ENCODE data around the gene TTC4.

DNA sequence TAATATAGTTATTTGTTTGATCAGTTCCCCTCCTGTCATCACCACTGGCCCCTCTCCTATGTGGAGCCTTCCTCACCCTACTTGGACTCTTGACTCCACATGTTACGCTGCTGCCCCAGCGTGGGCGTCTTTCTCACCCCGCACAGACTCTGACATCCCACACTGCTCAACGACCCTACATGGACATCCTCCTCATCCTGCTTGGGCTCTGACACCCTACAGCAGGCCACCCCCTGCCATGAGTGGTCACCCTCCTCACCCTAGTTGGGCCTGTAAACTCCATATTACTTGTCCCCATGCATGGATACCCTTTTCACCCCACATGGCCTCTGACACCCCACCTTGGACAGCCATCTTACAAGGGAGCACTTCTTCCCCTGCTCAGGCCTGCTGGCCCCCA lies 21.0 kb downstream of the TTC4 start:
- TF ChIP-seq, protein P1, sequence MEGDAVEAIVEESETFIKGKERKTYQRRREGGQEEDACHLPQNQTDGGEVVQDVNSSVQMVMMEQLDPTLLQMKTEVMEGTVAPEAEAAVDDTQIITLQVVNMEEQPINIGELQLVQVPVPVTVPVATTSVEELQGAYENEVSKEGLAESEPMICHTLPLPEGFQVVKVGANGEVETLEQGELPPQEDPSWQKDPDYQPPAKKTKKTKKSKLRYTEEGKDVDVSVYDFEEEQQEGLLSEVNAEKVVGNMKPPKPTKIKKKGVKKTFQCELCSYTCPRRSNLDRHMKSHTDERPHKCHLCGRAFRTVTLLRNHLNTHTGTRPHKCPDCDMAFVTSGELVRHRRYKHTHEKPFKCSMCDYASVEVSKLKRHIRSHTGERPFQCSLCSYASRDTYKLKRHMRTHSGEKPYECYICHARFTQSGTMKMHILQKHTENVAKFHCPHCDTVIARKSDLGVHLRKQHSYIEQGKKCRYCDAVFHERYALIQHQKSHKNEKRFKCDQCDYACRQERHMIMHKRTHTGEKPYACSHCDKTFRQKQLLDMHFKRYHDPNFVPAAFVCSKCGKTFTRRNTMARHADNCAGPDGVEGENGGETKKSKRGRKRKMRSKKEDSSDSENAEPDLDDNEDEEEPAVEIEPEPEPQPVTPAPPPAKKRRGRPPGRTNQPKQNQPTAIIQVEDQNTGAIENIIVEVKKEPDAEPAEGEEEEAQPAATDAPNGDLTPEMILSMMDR (IDR thresholded peaks at IDR 0.05), result no peak
- TF ChIP-seq POLR2AphosphoS5 (IDR thresholded peaks at IDR 0.05; ENCODE audit: low read depth, low read length) (no peak), TCF7L2 (IDR thresholded peaks at IDR 0.05; ENCODE audit: low read depth, low read length) (no peak)

All from Panc1 (cell line).